HL-60 (cell line): Measurements from ENCODE around the gene COLEC12.

ENCODE experiments used
- DNase-seq, 2 experiments: peaks; one replicate each; pipeline ENCODE4 v3.0.0-alpha.2; 2010 to 2020; ENCODE audit warnings: low read depth in 1 of 2, low spot score in 1 of 2
- H3K27ac ChIP-seq: fragments of 250-450 bp; sonication (Bioruptor Pico); replicated peaks from 2 replicates; pipeline ENCODE4 v1.5.1; 2020; ENCODE audit warnings: mild to moderate bottlenecking, moderate library complexity
- H3K27me3 ChIP-seq: fragments of 250-450 bp; sonication (Bioruptor Pico); 2 replicates; pipeline ENCODE4 v1.5.1; 2021; ENCODE audit warnings: mild to moderate bottlenecking, moderate library complexity; ENCODE audit not compliant: insufficient read depth, poor library complexity, severe bottlenecking
- H3K4me3 ChIP-seq: replicated peaks from 2 replicates; pipeline ENCODE4 v1.5.1; 2011; ENCODE audit warnings: mild to moderate bottlenecking, control low read depth, low read length; ENCODE audit not compliant: insufficient read depth
- GABPA ChIP-seq: IDR thresholded peaks from 2 replicates; pipeline ENCODE4 v1.6.1; 2012; ENCODE audit warnings: low read depth
- POLR2AphosphoS5 ChIP-seq: IDR thresholded peaks from 2 replicates; pipeline ENCODE4 v1.6.1; 2012; ENCODE audit warnings: low read depth
- SPI1 ChIP-seq: IDR thresholded peaks from 2 replicates; pipeline ENCODE4 v1.6.1; 2012; ENCODE audit warnings: low read depth, mild to moderate bottlenecking, borderline replicate concordance
- TF ChIP-seq, protein P1 (sequence below): IDR thresholded peaks from 2 replicates; pipeline ENCODE4 v1.6.1; 2012; ENCODE audit warnings: low read depth; ENCODE audit not compliant: insufficient replicate concordance
- TF ChIP-seq, protein P2 (sequence below): IDR thresholded peaks from one replicate; pipeline ENCODE4 v1.5.1; 2011; ENCODE audit warnings: low read length, control low read depth, inconsistent platforms; ENCODE audit not compliant: insufficient read depth

The COLEC12 gene

DNA sequence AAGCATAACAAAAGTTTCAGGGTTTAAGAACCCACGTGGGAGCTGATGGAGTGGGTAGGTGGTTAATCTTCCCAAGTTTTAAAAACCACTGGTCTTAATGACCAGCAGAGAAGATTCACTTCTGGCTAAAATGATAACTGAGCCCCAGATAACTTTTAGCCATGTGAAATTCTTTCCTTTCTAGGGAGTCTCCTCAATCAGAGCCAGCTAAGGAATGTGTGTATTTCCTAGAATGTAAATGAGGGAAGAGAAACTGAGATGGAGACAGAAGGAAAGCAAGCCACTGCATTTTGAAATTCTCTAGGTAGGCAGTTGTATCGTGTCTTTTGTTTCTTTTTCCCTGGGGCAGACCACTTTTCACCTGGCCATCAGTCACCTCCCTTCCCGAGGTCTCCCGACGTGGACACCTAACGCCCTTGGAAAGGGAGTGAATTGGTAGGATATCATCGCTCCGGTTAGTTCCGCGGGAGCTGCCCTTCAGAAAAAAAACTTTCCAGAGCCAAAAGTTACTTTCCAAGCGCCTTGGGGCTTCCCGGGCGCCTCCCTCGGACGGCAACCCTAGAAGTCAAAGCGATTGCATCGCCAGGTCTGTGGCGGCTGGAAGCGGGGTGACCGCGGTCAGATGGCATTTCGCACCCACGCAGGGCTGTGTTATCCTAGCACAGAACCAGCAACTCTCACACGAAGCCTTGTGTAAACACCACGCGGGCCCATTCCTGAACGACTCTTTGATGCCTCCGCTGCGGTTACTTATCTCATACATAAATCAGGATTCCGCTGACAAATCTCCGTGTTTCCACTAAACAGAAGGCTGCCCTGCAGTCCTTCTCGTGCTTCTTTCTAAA is 1.3 kb downstream of the COLEC12 start:
- Histone ChIP-seq H3K4me3 (peak overlapping the region; percentile 29), H3K27ac (no peak overlapping the region), H3K27me3 (peaks cover 39% of the 10 kb centered on the region)
- TF ChIP-seq, protein P1, sequence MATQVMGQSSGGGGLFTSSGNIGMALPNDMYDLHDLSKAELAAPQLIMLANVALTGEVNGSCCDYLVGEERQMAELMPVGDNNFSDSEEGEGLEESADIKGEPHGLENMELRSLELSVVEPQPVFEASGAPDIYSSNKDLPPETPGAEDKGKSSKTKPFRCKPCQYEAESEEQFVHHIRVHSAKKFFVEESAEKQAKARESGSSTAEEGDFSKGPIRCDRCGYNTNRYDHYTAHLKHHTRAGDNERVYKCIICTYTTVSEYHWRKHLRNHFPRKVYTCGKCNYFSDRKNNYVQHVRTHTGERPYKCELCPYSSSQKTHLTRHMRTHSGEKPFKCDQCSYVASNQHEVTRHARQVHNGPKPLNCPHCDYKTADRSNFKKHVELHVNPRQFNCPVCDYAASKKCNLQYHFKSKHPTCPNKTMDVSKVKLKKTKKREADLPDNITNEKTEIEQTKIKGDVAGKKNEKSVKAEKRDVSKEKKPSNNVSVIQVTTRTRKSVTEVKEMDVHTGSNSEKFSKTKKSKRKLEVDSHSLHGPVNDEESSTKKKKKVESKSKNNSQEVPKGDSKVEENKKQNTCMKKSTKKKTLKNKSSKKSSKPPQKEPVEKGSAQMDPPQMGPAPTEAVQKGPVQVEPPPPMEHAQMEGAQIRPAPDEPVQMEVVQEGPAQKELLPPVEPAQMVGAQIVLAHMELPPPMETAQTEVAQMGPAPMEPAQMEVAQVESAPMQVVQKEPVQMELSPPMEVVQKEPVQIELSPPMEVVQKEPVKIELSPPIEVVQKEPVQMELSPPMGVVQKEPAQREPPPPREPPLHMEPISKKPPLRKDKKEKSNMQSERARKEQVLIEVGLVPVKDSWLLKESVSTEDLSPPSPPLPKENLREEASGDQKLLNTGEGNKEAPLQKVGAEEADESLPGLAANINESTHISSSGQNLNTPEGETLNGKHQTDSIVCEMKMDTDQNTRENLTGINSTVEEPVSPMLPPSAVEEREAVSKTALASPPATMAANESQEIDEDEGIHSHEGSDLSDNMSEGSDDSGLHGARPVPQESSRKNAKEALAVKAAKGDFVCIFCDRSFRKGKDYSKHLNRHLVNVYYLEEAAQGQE: no peak
- no peak for TF ChIP-seq SPI1
- no peak for TF ChIP-seq POLR2AphosphoS5
- TF ChIP-seq GABPA: no peak
- TF ChIP-seq, protein P2, sequence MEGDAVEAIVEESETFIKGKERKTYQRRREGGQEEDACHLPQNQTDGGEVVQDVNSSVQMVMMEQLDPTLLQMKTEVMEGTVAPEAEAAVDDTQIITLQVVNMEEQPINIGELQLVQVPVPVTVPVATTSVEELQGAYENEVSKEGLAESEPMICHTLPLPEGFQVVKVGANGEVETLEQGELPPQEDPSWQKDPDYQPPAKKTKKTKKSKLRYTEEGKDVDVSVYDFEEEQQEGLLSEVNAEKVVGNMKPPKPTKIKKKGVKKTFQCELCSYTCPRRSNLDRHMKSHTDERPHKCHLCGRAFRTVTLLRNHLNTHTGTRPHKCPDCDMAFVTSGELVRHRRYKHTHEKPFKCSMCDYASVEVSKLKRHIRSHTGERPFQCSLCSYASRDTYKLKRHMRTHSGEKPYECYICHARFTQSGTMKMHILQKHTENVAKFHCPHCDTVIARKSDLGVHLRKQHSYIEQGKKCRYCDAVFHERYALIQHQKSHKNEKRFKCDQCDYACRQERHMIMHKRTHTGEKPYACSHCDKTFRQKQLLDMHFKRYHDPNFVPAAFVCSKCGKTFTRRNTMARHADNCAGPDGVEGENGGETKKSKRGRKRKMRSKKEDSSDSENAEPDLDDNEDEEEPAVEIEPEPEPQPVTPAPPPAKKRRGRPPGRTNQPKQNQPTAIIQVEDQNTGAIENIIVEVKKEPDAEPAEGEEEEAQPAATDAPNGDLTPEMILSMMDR: no peak
- DNase-seq: no peak

DNA sequence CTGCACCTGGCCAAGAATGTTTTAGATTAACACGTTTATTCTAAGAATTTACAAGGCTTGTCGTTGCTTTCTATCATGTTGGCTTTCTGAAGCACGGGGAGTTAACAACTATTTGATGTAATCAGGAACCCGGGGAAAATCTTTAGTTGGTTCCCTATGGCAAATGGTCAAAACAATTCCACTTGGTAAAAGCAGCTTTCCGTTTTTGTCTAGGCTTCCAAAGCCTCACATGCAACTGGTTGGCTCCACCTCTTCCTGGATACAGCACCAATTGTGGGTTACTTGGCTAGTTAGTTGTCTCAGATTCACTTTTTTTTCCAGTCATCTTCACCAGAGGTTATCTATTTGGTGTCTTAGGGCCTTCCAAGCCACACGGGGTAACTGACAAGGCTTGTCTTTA is 2.8 kb downstream of the COLEC12 start:
- H3K27me3 ChIP-seq: peaks cover 39% of the 10 kb centered on the region
- H3K4me3 ChIP-seq: no peak overlapping the region
- no peak for TF ChIP-seq GABPA
- no peak overlapping the region for H3K27ac ChIP-seq
- no peak for DNase-seq

DNA sequence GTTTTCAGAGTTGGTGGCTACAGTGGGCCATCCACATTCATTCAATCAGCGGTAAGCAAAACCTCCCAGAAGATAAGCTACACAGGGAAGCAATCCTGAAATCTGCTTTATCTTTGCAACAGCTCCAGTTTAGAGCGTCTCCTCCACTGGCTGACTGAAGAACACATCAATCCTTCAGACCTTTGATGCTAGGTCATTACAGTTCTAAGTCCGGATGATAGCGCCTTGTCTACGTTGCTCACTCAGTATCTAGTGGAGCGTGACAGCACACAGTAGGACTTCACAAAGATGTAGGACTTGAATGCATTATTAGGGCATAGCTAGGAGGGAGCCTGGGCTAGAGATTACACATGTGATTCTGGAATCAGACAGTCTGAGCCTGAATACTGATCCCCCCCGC is 5.0 kb downstream of the COLEC12 start:
- TF ChIP-seq GABPA: no peak
- no peak for TF ChIP-seq POLR2AphosphoS5
- no peak for TF ChIP-seq SPI1
- TF ChIP-seq, protein P2: no peak
- TF ChIP-seq, protein P1: no peak
- no peak for DNase-seq
- peaks cover 23% of the 10 kb centered on the region for H3K27me3 ChIP-seq
- H3K4me3 ChIP-seq: no peak overlapping the region
- no peak overlapping the region for H3K27ac ChIP-seq

DNA sequence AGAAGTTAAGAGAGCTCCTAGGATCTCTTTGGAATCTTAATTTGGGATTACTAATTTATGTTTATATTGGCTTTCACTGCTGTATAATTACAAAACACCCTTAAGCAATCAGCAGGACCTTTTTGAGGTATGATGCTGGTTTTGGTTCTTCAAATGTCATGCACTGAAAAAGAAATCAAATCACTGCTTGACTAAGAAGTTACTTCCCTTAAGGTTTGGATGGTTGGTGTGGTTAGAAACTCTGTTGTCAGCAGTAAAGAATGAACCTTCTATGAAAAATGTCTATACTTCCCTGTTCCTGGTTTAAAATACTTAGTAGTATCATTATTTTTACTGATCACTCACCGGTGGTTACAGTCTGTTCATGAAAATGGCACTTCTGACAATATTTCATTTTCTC is 5.5 kb downstream of the COLEC12 start:
- no peak overlapping the region for H3K4me3 ChIP-seq
- TF ChIP-seq POLR2AphosphoS5: no peak
- TF ChIP-seq, protein P2: no peak
- TF ChIP-seq SPI1: no peak
- no peak for TF ChIP-seq GABPA
- TF ChIP-seq, protein P1: no peak
- DNase-seq: no peak
- no peak overlapping the region for H3K27ac ChIP-seq
- peaks cover 20% of the 10 kb centered on the region for H3K27me3 ChIP-seq
